Esophagus (tissue), 2 donors: Measurements from ENCODE around the gene MAPK14. TPM values are rescaled to one million over a fixed set of nuclear protein-coding genes. Genes with fewer than 3 reads are reported as not detected.
A peak's percentile ranks its signal among the peaks of the same experiment; 100 is the strongest.

Experiments used
- H3K27ac ChIP-seq, 2 donors: one replicate each; pipeline ENCODE4 v1.5.1; 2013; ENCODE audit warnings: low read depth in 2 of 2, mild to moderate bottlenecking in 2 of 2, inconsistent platforms in 1 of 2, low read length in 1 of 2, moderate library complexity in 1 of 2
- H3K27me3 ChIP-seq, 2 donors: one replicate each; pipeline ENCODE4 v1.6.1; 2013; ENCODE audit warnings: low read length in 2 of 2, control low read depth in 1 of 2, mild to moderate bottlenecking in 1 of 2; ENCODE audit not compliant: insufficient read depth in 2 of 2, control insufficient read depth in 1 of 2
- H3K36me3 ChIP-seq, 2 donors: one replicate each; pipeline ENCODE4 v1.6.1; 2013; ENCODE audit warnings: low read length in 1 of 2; ENCODE audit not compliant: control insufficient read depth in 2 of 2, insufficient read depth in 2 of 2
- H3K4me1 ChIP-seq, 2 donors: one replicate each; pipeline ENCODE4 v1.6.1; 2013; ENCODE audit warnings: low read length in 1 of 2; ENCODE audit not compliant: control insufficient read depth in 2 of 2, insufficient read depth in 2 of 2
- H3K4me3 ChIP-seq, 2 donors: one replicate each; pipeline ENCODE4 v1.5.1; 2013; ENCODE audit warnings: low read length in 2 of 2, mild to moderate bottlenecking in 2 of 2, low read depth in 1 of 2, moderate library complexity in 1 of 2
- H3K9me3 ChIP-seq, 2 donors: one replicate each; pipeline ENCODE4 v1.6.1; 2013; ENCODE audit warnings: mild to moderate bottlenecking in 2 of 2, low read depth in 1 of 2, low read length in 1 of 2, moderate library complexity in 1 of 2; ENCODE audit not compliant: control insufficient read depth in 2 of 2, insufficient read depth in 1 of 2
- WGBS, 2 donors: extraction: QIAGEN DNeasy Blood & Tissue Kit; methylation state at CpG; one replicate each; pipeline ENCODE4 v1.1.7; 2013; 5-methylcytosine and 5-hydroxymethylcytosine counted together
- polyA plus RNA-seq, 2 donors: library from polyadenylated mRNA; stranded (reverse); fragments of 200-250 nt; gene quantifications; one replicate each; pipeline ENCODE4 v1.2.3, GENCODE V29; 2013
- donor health status: healthy with polysubstance abuse.
- donor health status: Bipolar disorder and iron deficiency.

The MAPK14 gene
- polyA plus RNA-seq, 2 donors = 11.3 to 19.1 TPM

DNA sequence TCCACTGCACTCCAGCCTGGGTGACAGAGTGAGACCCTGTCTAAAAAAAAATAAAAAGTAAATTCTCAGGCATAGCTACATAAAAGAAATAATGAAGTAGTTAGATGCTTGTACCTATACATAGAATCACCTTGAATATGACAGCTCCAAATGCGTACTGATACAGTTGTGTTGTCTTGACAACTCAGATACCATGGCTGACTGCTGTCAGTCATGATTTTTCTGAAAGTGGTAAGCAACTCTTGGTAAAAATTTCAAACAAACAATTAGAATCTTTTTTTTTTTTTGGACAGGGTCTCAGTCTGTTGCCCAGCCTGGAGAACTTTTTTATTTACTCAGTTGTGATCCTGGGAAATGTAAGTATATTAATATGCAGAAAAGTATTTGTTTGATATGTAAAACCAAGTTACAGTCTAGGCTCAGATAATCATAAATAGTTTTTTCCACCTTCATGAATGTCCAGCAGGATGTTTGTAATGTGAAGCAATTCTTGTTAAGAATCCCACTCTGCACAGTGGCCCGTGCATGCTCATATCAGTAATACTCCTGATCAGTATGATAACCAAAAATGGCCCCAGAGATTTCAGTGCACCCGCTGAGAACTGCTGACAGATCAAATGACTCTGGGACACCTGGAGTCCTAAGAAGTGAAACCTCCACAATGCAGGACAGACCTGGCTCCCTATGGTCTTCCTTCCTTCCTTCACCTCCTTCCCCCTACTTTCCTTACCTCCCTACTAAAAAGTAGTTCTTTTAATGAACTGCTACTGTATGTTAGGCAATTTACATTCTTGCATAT lies 88.7 kb downstream of the MAPK14 start:
- Histone ChIP-seq H3K27ac (no peak overlapping the region), H3K36me3 (peaks cover 5% of the 10 kb centered on the region in 2 donors), H3K4me1 (peaks cover 0 to 12% of the 10 kb centered on the region in 2 donors), H3K9me3 (no peaks in the 10 kb centered on the region), H3K4me3 (no peak overlapping the region), H3K27me3 (no peaks in the 10 kb centered on the region)
- WGBS, 2 donors = 74 to 88% methylated on average over 3 of the region's 3 CpGs

GRCh38 chr6:36116943-36117342 lies 89.3 kb downstream of the MAPK14 start:
- 96% methylated on average over 2 of the region's 2 CpGs for WGBS, 2 donors
- H3K4me3 ChIP-seq = no peak overlapping the region
- no peaks in the 10 kb centered on the region for H3K9me3 ChIP-seq
- peaks cover 2 to 5% of the 10 kb centered on the region in 2 donors for H3K36me3 ChIP-seq
- peaks cover 0 to 16% of the 10 kb centered on the region in 2 donors for H3K4me1 ChIP-seq
- H3K27ac ChIP-seq = peak overlapping the region in 1 of 2 donors; percentile 7
- no peaks in the 10 kb centered on the region for H3K27me3 ChIP-seq

GRCh38 chr6:36117658-36118549 lies 90.3 kb downstream of the MAPK14 start:
- WGBS, 2 donors = 70 to 81% methylated on average over 8 of the region's 8 CpGs

DNA sequence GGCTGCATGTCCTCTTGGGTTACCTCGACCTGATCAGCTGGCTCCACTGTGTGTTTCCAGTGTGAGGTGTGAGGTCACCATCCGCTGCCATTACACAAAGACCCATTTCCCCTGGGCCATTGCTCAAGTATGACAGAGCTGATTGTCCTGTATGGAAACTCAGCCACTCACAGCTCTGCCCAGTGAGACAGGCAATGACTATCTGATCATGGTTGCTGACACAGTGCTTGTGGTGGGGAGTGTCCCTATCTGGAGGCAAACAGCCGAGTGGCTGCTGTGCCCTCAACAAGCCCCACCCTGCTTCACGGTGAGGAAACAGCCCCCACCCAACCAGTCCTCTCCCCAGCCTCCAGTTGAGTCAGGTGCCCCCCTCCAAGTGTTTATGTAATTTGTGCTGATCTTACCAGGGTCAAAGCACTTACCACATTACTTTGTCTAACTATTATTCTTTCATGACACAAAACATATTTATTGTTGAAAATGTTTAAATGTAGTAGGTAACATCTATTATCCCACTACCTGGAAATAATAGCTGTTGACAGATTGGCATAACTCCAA lies 91.0 kb downstream of the MAPK14 start:
- H3K27ac ChIP-seq = peak overlapping the region; percentile 57 to 77
- H3K4me3 ChIP-seq = no peak overlapping the region
- peaks cover 0 to 16% of the 10 kb centered on the region in 2 donors for H3K4me1 ChIP-seq
- no peaks in the 10 kb centered on the region for H3K27me3 ChIP-seq
- H3K9me3 ChIP-seq = no peaks in the 10 kb centered on the region
- WGBS, 2 donors = 36 to 40% methylated on average over 4 of the region's 4 CpGs
- H3K36me3 ChIP-seq = peaks cover 2 to 5% of the 10 kb centered on the region in 2 donors

More at GRCh38 chr6:36117658-36118549, 90.3 kb downstream of the MAPK14 start:
- H3K27me3 ChIP-seq = no peaks in the 10 kb centered on the region
- peaks cover 0 to 16% of the 10 kb centered on the region in 2 donors for H3K4me1 ChIP-seq
- no peaks in the 10 kb centered on the region for H3K9me3 ChIP-seq
- no peak overlapping the region for H3K4me3 ChIP-seq
- H3K27ac ChIP-seq = peak overlapping the region; percentile 15 to 77
- peaks cover 2 to 5% of the 10 kb centered on the region in 2 donors for H3K36me3 ChIP-seq

- Histone ChIP-seq H3K4me3 (no peak overlapping the region), H3K27me3 (no peaks in the 10 kb centered on the region), H3K36me3 (peaks cover 2 to 5% of the 10 kb centered on the region in 2 donors), H3K4me1 (peaks cover 0 to 16% of the 10 kb centered on the region in 2 donors), H3K9me3 (no peaks in the 10 kb centered on the region), H3K27ac (no peak overlapping the region)
- WGBS, 2 donors = 74 to 78% methylated on average over 4 of the region's 4 CpGs
Observed at GRCh38 chr6:36119209-36119608, 91.6 kb downstream of the MAPK14 start.

DNA sequence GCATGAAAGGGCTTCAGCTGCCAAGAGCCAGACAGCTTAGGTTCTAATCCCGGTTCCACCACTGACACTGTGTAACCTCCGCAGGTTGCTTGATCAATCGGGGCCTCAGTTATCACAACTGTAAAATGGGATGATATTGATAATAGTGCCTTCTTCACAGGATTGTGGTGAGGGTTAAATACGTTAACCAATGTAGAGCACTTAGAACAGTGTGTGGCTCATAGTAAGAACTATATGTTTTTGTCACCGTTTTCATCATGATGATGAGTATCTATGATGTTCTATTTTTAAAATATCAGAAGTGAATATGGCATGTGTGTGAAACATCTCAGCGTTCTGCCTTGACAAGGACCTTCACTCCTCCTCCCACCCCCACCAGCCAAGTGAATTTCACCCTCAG lies 92.4 kb downstream of the MAPK14 start:
- Histone ChIP-seq H3K4me1 (peaks cover 0 to 18% of the 10 kb centered on the region in 2 donors), H3K27ac (peak overlapping the region; percentile 82 to 97)

GRCh38 chr6:36120539-36120938 lies 92.9 kb downstream of the MAPK14 start:
- peaks cover 2 to 5% of the 10 kb centered on the region in 2 donors for H3K36me3 ChIP-seq
- H3K4me1 ChIP-seq = peaks cover 0 to 18% of the 10 kb centered on the region in 2 donors
- H3K27ac ChIP-seq = peak overlapping the region; percentile 82 to 97
- H3K27me3 ChIP-seq = no peaks in the 10 kb centered on the region
- no peaks in the 10 kb centered on the region for H3K9me3 ChIP-seq
- H3K4me3 ChIP-seq = no peak overlapping the region
- 34 to 40% methylated on average over 10 of the region's 10 CpGs for WGBS, 2 donors

More for the DNA sequence above, 92.4 kb downstream of the MAPK14 start:
- H3K36me3 ChIP-seq = peaks cover 2 to 5% of the 10 kb centered on the region in 2 donors
- no peaks in the 10 kb centered on the region for H3K9me3 ChIP-seq
- no peak overlapping the region for H3K4me3 ChIP-seq
- H3K27me3 ChIP-seq = no peaks in the 10 kb centered on the region
- 81 to 84% methylated on average over 6 of the region's 6 CpGs for WGBS, 2 donors

GRCh38 chr6:36120979-36121786 lies 93.6 kb downstream of the MAPK14 start:
- Histone ChIP-seq H3K4me1 (peaks cover 0 to 18% of the 10 kb centered on the region in 2 donors), H3K27ac (peak overlapping the region; percentile 82 to 97), H3K4me3 (no peak overlapping the region), H3K36me3 (peaks cover 2 to 5% of the 10 kb centered on the region in 2 donors), H3K9me3 (no peaks in the 10 kb centered on the region), H3K27me3 (no peaks in the 10 kb centered on the region)
- WGBS, 2 donors = 23 to 25% methylated on average over 12 to 13 of the region's 13 CpGs
